Stimulated activated memory B cell treated with anti-CD40 and anti-IgM and Interleukin-4, amounts not matched to agents 10 μg/mL and 1 μg/mL and 100 μg/mL, for 72 hours (primary cell): ENCODE measurements around the gene CRYZL1.
"Not testable (repeated sequence)": the region's sequence is repeated elsewhere in the genome, so short reads cannot be mapped to it uniquely, and the experiment has no call there.

Experiments used
- ATAC-seq: fragments of 150-1000 bp; cut with Tn5 transposase; 2 replicates; pipeline ENCODE4 v1.10.0; 2021
- H3K27ac Mint-ChIP-seq: one replicate; pipeline ENCODE4 v1.8.0; 2022; ENCODE audit warnings: mild to moderate bottlenecking, mixed read lengths
- H3K27me3 Mint-ChIP-seq: one replicate; pipeline ENCODE4 v1.8.0; 2022; ENCODE audit warnings: mixed read lengths
- H3K36me3 Mint-ChIP-seq: one replicate; pipeline ENCODE4 v1.8.0; 2022; ENCODE audit warnings: mixed read lengths
- H3K4me1 Mint-ChIP-seq: one replicate; pipeline ENCODE4 v1.8.0; 2022; ENCODE audit warnings: mixed read lengths
- H3K4me3 Mint-ChIP-seq: one replicate; pipeline ENCODE4 v1.8.0; 2022; ENCODE audit warnings: mild to moderate bottlenecking, moderate library complexity, mixed read lengths
- H3K9me3 Mint-ChIP-seq: one replicate; pipeline ENCODE4 v1.8.0; 2022; ENCODE audit warnings: mixed read lengths

The CRYZL1 gene

DNA sequence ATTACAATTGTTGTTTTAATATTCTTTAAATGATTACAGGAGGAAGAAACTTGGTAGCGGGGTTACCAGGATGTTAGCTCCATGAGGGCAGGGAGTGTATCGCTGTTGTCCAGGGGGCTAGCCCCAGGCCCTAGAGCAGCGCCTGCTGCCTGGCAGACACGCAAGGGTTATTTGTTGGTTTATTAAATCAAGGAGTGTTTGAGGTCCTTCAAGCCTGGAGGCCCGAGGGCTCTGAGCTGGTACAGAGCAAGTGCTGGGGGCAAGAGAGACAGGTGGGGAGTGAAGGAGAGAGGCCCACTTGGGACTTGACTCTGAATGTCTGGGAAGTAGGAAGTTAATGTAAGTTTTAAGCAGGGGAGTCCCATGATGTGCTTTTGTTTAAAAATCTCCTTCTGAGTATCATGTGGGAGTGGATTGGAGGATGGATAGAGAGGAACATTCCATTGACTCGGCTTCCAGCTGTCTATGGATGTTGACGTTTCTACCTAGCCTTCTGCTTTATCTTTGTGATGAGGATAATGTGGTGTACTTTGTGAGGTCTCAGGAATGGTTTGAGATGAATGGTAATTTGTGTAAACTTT is 9.5 kb upstream of the CRYZL1 start:
- no peaks in the 10 kb centered on the region for H3K4me1 Mint-ChIP-seq
- H3K9me3 Mint-ChIP-seq = no peaks in the 10 kb centered on the region
- H3K27me3 Mint-ChIP-seq = peaks cover 30% of the 10 kb centered on the region
- no peak overlapping the region for H3K27ac Mint-ChIP-seq
- ATAC-seq = no peak
- no peak overlapping the region for H3K4me3 Mint-ChIP-seq
- H3K36me3 Mint-ChIP-seq = no peaks in the 10 kb centered on the region

DNA sequence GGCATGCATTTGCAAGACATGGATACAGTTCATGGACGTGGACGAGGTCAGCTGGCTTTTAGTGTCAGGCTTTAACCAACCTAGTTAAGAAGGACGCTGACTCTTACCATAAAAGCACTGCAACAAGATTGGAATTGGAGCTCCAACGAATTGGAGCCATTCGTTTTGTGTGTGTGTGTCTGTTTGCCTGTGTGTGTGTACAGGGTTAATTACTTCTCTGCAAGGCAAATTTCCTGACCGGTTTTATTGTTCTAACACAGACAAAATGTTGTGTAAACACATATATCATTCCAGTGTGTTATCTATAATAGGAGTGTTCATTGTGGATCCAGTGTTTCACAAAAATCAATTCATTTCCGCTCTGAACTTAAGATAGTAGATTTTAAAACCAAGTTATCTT is 8.7 kb upstream of the CRYZL1 start:
- no peak overlapping the region for H3K27ac Mint-ChIP-seq
- H3K9me3 Mint-ChIP-seq = no peaks in the 10 kb centered on the region
- H3K36me3 Mint-ChIP-seq = no peaks in the 10 kb centered on the region
- ATAC-seq = no peak
- H3K27me3 Mint-ChIP-seq = peaks cover 30% of the 10 kb centered on the region
- no peaks in the 10 kb centered on the region for H3K4me1 Mint-ChIP-seq
- H3K4me3 Mint-ChIP-seq = no peak overlapping the region

DNA sequence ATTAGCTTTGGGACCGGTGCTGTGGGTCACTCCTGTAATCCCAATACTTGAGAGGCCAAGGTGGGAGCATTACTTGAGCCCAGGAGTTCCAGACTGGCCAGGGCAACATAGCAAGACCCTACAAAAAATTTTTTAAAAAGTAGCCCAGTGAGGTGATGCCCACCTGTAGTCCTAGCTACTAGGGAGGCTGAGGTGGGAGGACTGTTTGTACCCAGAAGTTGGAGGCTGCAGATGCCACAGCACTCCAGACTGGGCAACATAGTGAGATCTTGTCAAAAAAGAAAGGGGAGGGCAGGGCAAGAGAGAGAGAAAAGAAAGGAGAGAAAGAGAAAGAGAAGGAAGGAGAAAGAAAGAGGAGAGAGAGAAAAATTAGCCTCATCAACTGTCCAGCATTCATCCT is 7.0 kb upstream of the CRYZL1 start:
- Mint-ChIP-seq H3K4me1 (peaks cover 3% of the 10 kb centered on the region), H3K27me3 (peaks cover 26% of the 10 kb centered on the region), H3K27ac (no peak overlapping the region)

DNA sequence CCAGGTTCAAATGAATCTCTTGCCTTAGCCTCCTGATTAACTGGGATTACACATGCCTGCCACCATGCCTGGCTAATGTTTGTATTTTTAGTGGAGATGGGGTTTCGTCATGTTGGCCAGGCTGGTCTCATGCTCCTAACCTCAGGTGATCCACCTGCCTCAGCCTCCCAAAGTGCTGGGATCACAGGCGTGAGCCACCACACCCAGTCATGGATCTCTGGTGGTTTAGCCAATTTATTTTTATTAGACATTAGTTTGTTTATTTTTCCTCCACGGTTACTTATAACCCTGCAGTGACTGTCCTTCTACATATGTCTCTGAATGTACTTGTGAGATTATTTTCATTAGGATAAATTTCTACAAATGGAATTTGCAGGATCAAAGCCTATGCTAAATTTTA is 6.0 kb upstream of the CRYZL1 start:
- H3K27me3 Mint-ChIP-seq = peaks cover 29% of the 10 kb centered on the region
- H3K9me3 Mint-ChIP-seq = no peaks in the 10 kb centered on the region
- ATAC-seq = no peak
- peaks cover 9% of the 10 kb centered on the region for H3K4me1 Mint-ChIP-seq
- no peak overlapping the region for H3K4me3 Mint-ChIP-seq
- H3K36me3 Mint-ChIP-seq = no peaks in the 10 kb centered on the region
- no peak overlapping the region for H3K27ac Mint-ChIP-seq

More for the DNA sequence above, 7.0 kb upstream of the CRYZL1 start:
- H3K9me3 Mint-ChIP-seq = no peaks in the 10 kb centered on the region
- no peak overlapping the region for H3K4me3 Mint-ChIP-seq
- no peaks in the 10 kb centered on the region for H3K36me3 Mint-ChIP-seq
- no peak for ATAC-seq

DNA sequence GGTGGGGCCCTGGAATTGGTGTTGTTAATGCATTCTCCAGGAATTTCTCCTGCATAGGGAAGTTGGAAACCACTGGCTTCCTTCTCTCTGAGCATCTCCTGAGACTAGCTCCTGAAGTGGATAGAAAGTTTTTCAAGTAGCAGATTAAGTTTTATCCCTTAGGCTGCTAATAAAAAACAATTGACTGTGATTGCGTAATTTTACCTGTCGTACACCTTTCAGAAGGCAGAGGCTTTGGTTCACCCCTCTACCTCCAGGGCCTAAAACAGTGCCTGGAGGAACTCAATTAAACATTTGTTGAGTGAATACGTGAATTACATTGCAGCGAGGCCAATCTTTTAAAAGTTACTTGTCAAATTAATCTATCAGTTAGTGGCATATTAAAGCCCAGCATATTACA is 4.2 kb upstream of the CRYZL1 start:
- Mint-ChIP-seq H3K27me3 (peaks cover 22% of the 10 kb centered on the region), H3K4me1 (peaks cover 17% of the 10 kb centered on the region), H3K4me3 (no peak overlapping the region), H3K27ac (no peak overlapping the region), H3K9me3 (no peaks in the 10 kb centered on the region), H3K36me3 (no peaks in the 10 kb centered on the region)
- ATAC-seq = no peak

DNA sequence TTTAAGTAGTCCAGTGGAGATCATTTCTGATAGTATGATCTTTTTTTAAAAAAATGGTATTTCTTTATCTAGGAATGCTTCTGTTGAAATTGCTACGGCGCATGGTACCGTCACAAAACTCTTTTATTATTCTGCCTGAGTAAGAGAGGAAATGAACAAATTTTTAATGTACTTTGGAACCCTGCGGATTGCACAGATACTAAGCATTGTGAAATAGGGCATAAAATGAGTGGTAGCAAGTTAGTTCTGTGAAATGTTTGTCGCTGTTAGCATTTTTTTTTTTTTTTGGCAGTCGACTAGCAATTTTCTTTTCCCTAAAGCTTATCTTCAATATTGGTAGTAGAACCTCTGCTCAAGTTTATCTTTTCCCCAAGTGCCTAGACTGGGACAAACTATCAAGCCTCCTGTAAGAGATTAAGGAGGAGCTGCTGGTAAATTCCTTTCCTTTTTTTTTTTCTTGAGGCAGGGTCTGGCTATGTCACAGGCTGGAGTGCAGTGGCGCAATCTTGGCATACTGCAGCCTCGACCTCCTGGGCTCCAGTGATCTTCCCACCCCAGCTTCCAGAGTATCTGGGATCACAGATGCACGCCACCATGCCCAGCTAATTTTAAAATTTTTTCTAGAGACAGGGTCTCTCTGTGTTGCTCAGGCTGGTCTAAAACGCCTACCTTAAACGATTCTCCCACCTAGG is 3.0 kb upstream of the CRYZL1 start:
- ATAC-seq = no peak
- Mint-ChIP-seq H3K4me3 (no peak overlapping the region), H3K9me3 (no peaks in the 10 kb centered on the region), H3K36me3 (no peaks in the 10 kb centered on the region), H3K27me3 (peaks cover 20% of the 10 kb centered on the region), H3K27ac (no peak overlapping the region), H3K4me1 (peaks cover 17% of the 10 kb centered on the region)

DNA sequence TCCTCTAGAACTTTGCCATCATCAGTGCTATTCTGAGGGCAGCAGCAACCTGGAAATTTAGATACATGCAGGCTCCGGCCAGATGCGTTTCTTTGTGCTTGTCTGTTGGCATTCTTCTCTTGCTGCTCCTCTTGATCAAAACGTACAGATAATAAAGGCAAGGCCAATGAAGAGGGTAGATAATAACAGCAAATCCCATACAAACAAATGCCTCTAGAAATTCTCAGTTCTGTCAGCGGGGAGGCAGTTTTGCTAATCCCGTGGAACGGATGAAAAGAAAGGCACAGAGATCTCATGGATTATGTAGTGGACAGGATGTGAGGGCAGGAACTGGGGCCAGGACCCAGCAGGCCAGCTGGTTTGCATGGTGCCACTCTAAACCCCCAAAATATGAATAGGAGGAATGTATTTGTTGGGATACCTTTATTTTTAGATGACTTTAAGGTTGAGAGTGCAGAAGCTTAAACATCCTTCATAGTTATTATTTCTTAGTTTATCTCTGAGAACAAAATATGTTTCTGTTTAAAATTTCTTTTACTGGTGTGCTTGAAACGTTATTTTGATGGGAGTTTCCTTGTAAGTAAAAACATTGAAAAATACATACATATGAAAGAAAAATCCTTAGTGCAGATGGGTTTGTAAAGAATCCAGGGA is 2.2 kb upstream of the CRYZL1 start:
- Mint-ChIP-seq H3K36me3 (no peaks in the 10 kb centered on the region), H3K27ac (no peak overlapping the region), H3K27me3 (peaks cover 20% of the 10 kb centered on the region), H3K9me3 (no peaks in the 10 kb centered on the region), H3K4me3 (peak overlapping the region; percentile 83), H3K4me1 (peaks cover 17% of the 10 kb centered on the region)
- ATAC-seq = no peak

DNA sequence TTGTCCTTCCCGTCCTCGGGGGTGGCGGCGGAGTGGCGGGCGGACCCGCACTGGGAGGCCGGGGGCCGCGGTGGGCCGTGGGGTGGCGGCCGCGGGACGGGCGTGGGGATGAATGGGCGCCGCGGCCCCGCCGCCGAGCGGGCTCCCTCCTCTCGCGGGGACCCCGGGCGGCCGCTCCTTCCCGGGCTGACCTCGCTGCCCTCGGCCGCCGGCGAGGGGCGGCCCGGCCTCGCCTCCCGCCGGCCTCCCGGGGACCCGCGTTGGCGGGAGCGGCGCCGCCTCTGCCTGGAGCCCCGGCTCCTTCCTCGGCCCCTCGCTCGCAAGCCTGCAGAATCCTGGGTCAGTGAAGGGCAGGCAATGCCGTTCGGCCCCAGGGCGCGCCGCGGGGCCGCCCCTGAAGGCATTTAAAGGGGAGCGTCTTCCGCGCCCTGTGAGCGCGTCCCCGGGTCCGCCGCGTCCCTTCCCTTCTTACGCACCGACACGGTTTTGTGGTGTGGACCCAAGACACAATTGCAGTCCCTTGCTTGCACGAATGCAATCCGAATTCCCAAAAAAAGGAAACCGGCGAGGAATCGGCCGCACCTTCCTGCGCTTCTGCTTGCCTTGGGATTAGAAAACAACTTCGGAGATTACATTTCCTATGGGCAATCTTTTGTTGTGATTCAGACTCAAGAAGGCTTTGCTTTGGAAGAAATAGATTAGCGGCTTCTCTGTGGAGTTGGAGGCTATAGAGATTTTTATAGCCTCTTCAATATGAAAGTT is 1.5 kb upstream of the CRYZL1 start:
- peaks cover 17% of the 10 kb centered on the region for H3K4me1 Mint-ChIP-seq
- H3K9me3 Mint-ChIP-seq = no peaks in the 10 kb centered on the region
- no peak overlapping the region for H3K27ac Mint-ChIP-seq
- H3K27me3 Mint-ChIP-seq = peaks cover 15% of the 10 kb centered on the region
- ATAC-seq = no peak
- no peaks in the 10 kb centered on the region for H3K36me3 Mint-ChIP-seq
- peak overlapping the region; percentile 83 for H3K4me3 Mint-ChIP-seq

DNA sequence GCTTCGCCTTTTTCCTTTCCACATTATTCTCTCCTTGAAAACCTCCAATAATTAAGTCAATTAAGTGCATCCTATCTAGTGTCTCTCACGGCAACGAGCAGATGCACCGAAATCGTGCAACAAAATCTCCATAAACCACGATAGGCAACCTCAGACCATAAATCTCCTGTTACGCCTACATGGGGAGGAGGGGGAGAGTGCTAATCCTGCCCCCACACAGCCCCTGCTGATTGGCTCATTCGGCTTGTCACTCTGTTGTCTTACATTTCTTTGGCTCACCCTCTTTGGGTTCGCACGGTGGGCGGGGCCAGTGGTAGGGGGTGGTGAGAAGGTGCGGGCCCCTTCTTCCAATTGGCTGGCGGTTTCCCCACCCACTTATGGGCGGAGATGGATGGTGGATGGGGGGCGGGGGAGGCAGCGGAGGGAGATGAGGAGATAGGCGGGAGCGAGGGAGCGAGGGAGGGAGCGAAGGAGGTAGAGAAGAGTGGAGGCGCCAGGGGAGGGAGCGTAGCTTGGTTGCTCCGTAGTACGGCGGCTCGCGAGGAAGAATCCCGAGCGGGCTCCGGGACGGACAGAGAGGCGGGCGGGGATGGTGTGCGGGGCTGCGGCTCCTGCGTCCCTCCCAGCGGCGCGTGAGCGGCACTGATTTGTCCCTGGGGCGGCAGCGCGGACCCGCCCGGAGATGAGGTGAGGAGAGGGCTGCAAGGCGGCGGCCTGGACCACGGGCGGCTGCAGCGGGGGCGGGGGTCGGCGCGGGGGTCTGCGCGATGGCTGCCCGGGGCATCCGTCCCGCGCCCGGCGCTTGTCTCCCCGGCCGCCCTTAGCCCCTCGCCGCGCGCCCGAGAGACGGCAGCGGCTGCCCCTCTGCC is 720 bp upstream of the CRYZL1 start, which contains the start of gene ITSN1:
Gene ITSN1, plus strand, starts transcription at position 475 of the 869 bp plus-strand sequence. CDS start 76,328 bp downstream, outside the sequence.
- peaks cover 5% of the 10 kb centered on the region for H3K36me3 Mint-ChIP-seq
- no peaks in the 10 kb centered on the region for H3K9me3 Mint-ChIP-seq
- ATAC-seq = peak; percentile 96
- peak within 1 kb of the TSS; percentile 95 for H3K4me3 Mint-ChIP-seq
- H3K27ac Mint-ChIP-seq = peak within 1 kb of the TSS; percentile 91
- H3K4me1 Mint-ChIP-seq = peaks cover 22% of the 10 kb centered on the region
- peaks cover 15% of the 10 kb centered on the region for H3K27me3 Mint-ChIP-seq

DNA sequence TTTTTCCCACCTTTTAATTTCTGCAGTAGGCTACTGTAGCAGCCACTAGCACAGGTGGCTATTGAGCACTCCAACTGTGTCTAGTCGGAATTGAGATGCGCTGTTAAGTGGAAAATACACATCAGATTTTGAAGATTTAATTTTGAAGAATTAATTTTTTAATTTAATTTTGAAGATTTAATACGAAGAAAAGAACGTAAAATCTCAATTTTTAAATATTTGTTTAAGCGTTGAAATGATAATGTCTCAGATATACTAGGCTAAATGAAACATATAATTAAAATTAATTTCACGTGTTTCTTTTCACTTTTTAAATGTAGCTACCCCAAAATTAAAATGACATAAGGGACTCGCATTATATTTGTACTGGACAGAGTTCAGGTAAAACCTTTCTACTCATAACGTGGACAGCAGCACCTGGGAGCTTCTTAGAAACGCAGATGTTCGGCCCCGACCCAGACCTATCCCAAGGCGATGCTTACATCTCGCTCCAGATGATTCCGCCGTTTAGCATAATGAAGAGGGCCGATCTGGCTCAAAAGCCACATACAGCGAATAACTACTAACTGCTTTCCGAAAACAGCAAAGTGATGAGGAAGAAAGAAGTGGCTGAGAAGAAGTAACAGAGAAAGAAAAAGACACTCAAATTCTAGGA is 717 bp downstream of the CRYZL1 start:
- H3K4me3 Mint-ChIP-seq = peak overlapping the region; percentile 95
- H3K27ac Mint-ChIP-seq = peak overlapping the region; percentile 91
- peaks cover 15% of the 10 kb centered on the region for H3K27me3 Mint-ChIP-seq
- no peak for ATAC-seq
- H3K4me1 Mint-ChIP-seq = peaks cover 29% of the 10 kb centered on the region
- peaks cover 12% of the 10 kb centered on the region for H3K36me3 Mint-ChIP-seq
- no peaks in the 10 kb centered on the region for H3K9me3 Mint-ChIP-seq

DNA sequence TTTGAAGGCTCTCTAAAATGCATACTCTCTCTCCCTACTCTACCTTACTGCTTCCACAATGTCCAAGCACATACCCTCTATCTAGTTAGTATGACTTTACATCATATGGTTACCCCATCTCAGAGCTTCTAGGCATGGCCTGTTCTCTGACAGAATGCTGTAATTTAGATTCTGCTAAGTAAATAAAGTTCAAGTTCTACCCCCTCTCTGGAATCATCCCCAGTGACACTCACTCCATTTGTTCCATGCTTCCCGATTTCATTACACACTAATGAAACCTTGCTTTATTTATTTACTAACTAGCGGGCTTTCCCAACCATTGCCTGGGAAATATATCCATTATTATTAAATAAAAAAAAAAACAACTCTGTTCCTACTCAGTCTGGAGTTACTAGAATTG is 7.3 kb downstream of the CRYZL1 start:
- Mint-ChIP-seq H3K9me3 (no peaks in the 10 kb centered on the region), H3K36me3 (peaks cover 26% of the 10 kb centered on the region), H3K4me3 (no peak overlapping the region), H3K4me1 (peaks cover 12% of the 10 kb centered on the region), H3K27ac (no peak overlapping the region), H3K27me3 (no peaks in the 10 kb centered on the region)
- ATAC-seq = no peak

DNA sequence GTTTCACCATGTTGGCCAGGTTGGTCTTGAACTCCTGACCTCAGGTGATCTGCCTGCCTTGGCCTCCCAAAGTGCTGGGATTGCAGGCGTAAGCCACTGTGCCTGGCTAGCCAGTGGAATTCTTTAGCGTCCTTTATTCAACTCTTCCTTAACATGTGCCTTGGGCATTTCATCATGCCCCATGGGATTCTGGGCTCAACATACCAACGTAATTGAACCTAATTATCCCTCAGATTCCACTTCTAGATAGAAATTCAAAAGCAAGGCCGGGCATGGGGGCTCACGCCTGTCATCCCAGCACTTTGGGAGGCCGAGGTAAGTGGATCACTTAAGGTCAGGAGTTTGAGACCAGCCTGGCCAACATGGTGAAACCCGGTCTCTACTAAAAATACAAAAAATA is 15.4 kb downstream of the CRYZL1 start:
- H3K27me3 Mint-ChIP-seq, H3K9me3 Mint-ChIP-seq, ATAC-seq, H3K4me3 Mint-ChIP-seq, H3K27ac Mint-ChIP-seq, H3K4me1 Mint-ChIP-seq: not testable (repeated sequence)
- peaks cover 24% of the 10 kb centered on the region for H3K36me3 Mint-ChIP-seq

DNA sequence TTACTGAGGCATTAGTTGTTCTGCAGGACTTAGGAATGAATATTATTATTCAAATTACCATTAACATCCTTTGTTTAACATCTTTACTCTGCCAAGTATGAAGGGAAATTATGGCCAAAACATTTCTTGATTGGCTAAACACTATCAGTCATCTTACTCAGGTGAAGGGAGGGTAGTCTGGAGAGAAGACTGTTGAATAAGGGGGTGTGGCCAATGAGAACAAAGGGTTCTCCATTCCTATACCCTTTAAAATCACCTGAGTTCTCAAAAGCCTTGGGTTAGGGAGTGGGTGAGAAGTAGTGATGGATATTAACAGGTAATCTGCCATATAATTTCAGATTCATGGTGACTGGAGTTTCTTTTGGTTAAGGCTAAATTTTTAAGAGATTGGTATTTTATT is 19.3 kb downstream of the CRYZL1 start:
- no peak overlapping the region for H3K27ac Mint-ChIP-seq
- no peaks in the 10 kb centered on the region for H3K4me1 Mint-ChIP-seq
- no peak overlapping the region for H3K4me3 Mint-ChIP-seq
- H3K9me3 Mint-ChIP-seq = no peaks in the 10 kb centered on the region
- H3K27me3 Mint-ChIP-seq = no peaks in the 10 kb centered on the region
- ATAC-seq = no peak
- peaks cover 33% of the 10 kb centered on the region for H3K36me3 Mint-ChIP-seq

DNA sequence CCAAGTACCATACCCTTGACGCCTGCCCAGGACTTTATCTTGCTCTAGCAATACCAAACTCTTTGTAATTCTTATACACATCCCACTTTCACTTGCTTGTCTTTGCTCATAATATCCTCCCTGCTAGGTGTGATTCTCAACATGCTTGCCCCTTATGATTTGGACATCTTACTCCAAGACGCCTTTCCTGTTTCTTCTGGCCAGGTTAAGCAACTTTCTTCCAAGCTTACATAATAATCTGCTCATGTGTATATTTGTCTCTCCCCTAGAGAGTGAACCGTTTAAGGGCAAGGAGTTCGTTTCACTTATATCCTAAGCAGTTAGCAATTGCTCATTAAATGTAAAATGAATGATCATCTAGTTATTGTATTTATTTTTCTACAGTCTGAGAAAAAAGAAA is 21.8 kb downstream of the CRYZL1 start:
- Mint-ChIP-seq H3K36me3 (peaks cover 42% of the 10 kb centered on the region), H3K27me3 (no peaks in the 10 kb centered on the region), H3K27ac (no peak overlapping the region), H3K4me1 (no peaks in the 10 kb centered on the region), H3K9me3 (no peaks in the 10 kb centered on the region), H3K4me3 (no peak overlapping the region)
- ATAC-seq = no peak
